Measurements from ENCODE around the gene TTC3. TPM values are rescaled to one million over a fixed set of nuclear protein-coding genes. Genes with fewer than 3 reads are reported as not detected.

The TTC3 gene
- total RNA-seq, 1 experiment from 2014 or later, result 121 TPM

DNA sequence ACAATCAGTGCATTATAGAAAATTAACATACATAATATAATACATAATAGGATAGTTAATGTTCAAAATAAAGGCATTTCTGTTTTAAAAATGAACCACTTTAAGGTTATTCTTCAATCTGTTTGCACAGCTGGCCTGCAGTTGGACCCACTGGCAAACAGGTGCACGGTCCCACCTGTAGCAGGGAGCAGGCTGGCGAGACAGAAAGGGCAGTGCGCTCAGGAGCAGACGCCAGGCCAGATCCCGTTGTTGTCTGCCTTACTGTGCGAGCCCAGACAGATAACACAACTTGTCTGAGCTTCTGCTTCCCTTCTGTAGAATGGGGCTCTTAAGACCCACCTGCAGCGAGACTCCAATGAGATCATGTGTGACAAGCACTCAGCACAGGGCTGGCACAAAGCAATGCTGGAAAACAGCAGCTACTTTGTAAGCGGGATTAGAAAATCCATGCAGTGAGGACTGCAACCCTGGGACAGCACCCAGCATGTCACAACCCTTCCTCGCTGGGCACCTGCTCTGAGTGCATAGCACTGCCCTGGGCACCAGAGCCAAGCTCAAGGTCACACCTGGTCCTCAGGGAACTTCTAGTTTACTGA, 160.6 kb downstream of the TTC3 start:
- intact Hi-C loops (cut with micrococcal nuclease), result no loop called here
- H3F3A ChIP-seq (ENCODE audit: low read length, unreplicated experiment), result no peaks in the 10 kb centered on the region
- H3K4me1 ChIP-seq (ENCODE audit: insufficient read depth, low read length), result no peaks in the 10 kb centered on the region
- no peaks in the 10 kb centered on the region for H3K27me3 ChIP-seq (ENCODE audit: low read length)
- H3K4me3 ChIP-seq (ENCODE audit: low read length), result no peak overlapping the region
- DNase-seq, result no peak
- ChIA-PET POLR2A (ENCODE audit: unreplicated experiment) (no interaction called here), CTCF (no interaction called here)
- no TSS peak for BruUV-seq (replicated peaks)
- no peaks in the 10 kb centered on the region for H4K20me1 ChIP-seq (ENCODE audit: low read length)
- H3K9me2 ChIP-seq (replicated peaks; ENCODE audit: low read length), result no peaks in the 10 kb centered on the region
- H3K9ac ChIP-seq (ENCODE audit: low read length), result no peak overlapping the region
- no peak overlapping the region for H3K4me2 ChIP-seq (ENCODE audit: low read length)
- H3K36me3 ChIP-seq (ENCODE audit: low read depth, low read length), result peaks cover 14% of the 10 kb centered on the region; the same call in 1 of the 2 replicates
- TF ChIP-seq EZH2 (IDR thresholded peaks at IDR 0.05; ENCODE audit: low read length, unreplicated experiment) (no peak), EZH2phosphoT487 (IDR thresholded peaks at IDR 0.05; ENCODE audit: borderline replicate concordance, low read length) (no peak)
- TF ChIP-seq, protein P1, sequence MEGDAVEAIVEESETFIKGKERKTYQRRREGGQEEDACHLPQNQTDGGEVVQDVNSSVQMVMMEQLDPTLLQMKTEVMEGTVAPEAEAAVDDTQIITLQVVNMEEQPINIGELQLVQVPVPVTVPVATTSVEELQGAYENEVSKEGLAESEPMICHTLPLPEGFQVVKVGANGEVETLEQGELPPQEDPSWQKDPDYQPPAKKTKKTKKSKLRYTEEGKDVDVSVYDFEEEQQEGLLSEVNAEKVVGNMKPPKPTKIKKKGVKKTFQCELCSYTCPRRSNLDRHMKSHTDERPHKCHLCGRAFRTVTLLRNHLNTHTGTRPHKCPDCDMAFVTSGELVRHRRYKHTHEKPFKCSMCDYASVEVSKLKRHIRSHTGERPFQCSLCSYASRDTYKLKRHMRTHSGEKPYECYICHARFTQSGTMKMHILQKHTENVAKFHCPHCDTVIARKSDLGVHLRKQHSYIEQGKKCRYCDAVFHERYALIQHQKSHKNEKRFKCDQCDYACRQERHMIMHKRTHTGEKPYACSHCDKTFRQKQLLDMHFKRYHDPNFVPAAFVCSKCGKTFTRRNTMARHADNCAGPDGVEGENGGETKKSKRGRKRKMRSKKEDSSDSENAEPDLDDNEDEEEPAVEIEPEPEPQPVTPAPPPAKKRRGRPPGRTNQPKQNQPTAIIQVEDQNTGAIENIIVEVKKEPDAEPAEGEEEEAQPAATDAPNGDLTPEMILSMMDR (conservative IDR thresholded peaks at IDR 0.05; ENCODE audit: low read depth, low read length), result no peak
- no peak overlapping the region for H2AFZ ChIP-seq (ENCODE audit: low read length)
- ATAC-seq, result no peak
- no peaks in the 10 kb centered on the region for H3K79me2 ChIP-seq (ENCODE audit: low read length)
- H3K27ac ChIP-seq (ENCODE audit: low read length), result no peak overlapping the region
- H3K9me3 ChIP-seq (ENCODE audit: low read length), result no peaks in the 10 kb centered on the region

DNA sequence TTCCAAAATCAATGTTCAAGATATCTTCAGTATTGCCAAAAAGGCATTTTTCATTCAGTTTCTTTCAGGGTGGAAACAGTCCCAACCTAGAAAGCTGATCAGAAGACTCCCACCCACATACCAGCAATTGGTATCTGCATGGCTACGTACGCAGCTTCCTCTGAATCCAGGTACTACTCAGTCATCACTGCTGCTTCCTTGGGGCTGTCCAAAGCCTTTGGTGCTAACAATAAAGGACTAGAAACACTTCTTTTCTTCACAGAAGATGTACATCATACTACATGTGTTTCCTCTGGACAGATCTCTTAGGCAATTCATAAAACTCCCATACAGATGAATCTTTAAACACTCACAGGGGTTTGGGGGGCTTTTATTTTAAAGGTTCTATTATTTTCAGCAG, 164.3 kb downstream of the TTC3 start:
- Histone ChIP-seq H4K20me1 (ENCODE audit: low read length) (no peaks in the 10 kb centered on the region), H3K9ac (ENCODE audit: low read length) (no peak overlapping the region), H3K27ac (ENCODE audit: low read length) (no peak overlapping the region), H3K9me2 (replicated peaks; ENCODE audit: low read length) (no peaks in the 10 kb centered on the region), H3F3A (ENCODE audit: low read length, unreplicated experiment) (no peaks in the 10 kb centered on the region), H3K4me2 (ENCODE audit: low read length) (no peak overlapping the region), H3K9me3 (ENCODE audit: low read length) (no peaks in the 10 kb centered on the region), H3K36me3 (ENCODE audit: low read depth, low read length) (peaks cover 7% of the 10 kb centered on the region; the same call in 1 of the 2 replicates), H3K4me1 (ENCODE audit: insufficient read depth, low read length) (no peaks in the 10 kb centered on the region), H3K27me3 (ENCODE audit: low read length) (no peaks in the 10 kb centered on the region), H3K79me2 (ENCODE audit: low read length) (0 out of 2 replicates have a peak, but pooled peaks cover 7% of the 10 kb centered on the region), H3K4me3 (ENCODE audit: low read length) (no peak overlapping the region), H2AFZ (ENCODE audit: low read length) (no peak overlapping the region)
- intact Hi-C loops (cut with micrococcal nuclease), result no loop called here
- DNase-seq (no peak), ATAC-seq (no peak)
- POLR2A ChIA-PET (ENCODE audit: unreplicated experiment), result interaction anchor here (0.6 kb wide), 1 partner anchor 19 kb away, joined by 4 read pairs; no protein-coding TSS in a partner anchor
- CTCF ChIA-PET, result no interaction called here
- no TSS peak for BruUV-seq (replicated peaks)
- TF ChIP-seq EZH2phosphoT487 (IDR thresholded peaks at IDR 0.05; ENCODE audit: borderline replicate concordance, low read length) (no peak), EZH2 (IDR thresholded peaks at IDR 0.05; ENCODE audit: low read length, unreplicated experiment) (no peak)
- TF ChIP-seq, protein P1 (conservative IDR thresholded peaks at IDR 0.05; ENCODE audit: low read depth, low read length), result no peak

DNA sequence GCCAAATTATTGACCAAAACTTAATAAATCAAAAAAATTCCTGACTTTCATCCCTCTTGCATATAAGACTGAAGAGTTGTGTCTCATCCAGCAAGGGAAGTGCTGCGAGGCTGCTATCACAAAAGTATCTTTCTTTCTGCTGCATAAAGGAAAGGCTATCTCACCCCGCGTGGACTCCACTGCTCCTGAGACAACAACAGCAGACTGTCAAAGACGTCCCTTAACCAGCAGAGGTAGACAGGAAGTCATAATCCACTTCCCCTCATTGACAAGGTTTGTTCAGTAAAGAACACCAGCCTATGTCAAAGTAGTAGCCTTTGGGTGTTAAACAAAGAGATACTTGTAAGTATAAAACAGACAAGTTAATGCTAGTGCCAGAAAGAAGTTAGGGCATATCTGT, 164.7 kb downstream of the TTC3 start:
- Histone ChIP-seq H3K4me1 (ENCODE audit: insufficient read depth, low read length) (no peaks in the 10 kb centered on the region), H2AFZ (ENCODE audit: low read length) (no peak overlapping the region), H3K9me3 (ENCODE audit: low read length) (no peaks in the 10 kb centered on the region), H3K27ac (ENCODE audit: low read length) (no peak overlapping the region), H3K79me2 (ENCODE audit: low read length) (0 out of 2 replicates have a peak, but pooled peaks cover 11% of the 10 kb centered on the region), H3K9ac (ENCODE audit: low read length) (no peak overlapping the region), H4K20me1 (ENCODE audit: low read length) (no peaks in the 10 kb centered on the region), H3K4me2 (ENCODE audit: low read length) (no peak overlapping the region), H3K9me2 (replicated peaks; ENCODE audit: low read length) (no peaks in the 10 kb centered on the region), H3K4me3 (ENCODE audit: low read length) (no peak overlapping the region), H3K27me3 (ENCODE audit: low read length) (no peaks in the 10 kb centered on the region), H3F3A (ENCODE audit: low read length, unreplicated experiment) (no peaks in the 10 kb centered on the region), H3K36me3 (ENCODE audit: low read depth, low read length) (peaks cover 7% of the 10 kb centered on the region; the same call in 1 of the 2 replicates)
- ChIA-PET CTCF (no interaction called here), POLR2A (ENCODE audit: unreplicated experiment) (interaction anchor here (0.6 kb wide), 1 partner anchor 20 kb away, joined by 4 read pairs; no protein-coding TSS in a partner anchor)
- intact Hi-C loops (cut with micrococcal nuclease), result no loop called here
- no peak for DNase-seq
- ATAC-seq, result no peak
- TSS peak; percentile 11 for BruUV-seq (replicated peaks)
- TF ChIP-seq, protein P1 (conservative IDR thresholded peaks at IDR 0.05; ENCODE audit: low read depth, low read length), result no peak
- TF ChIP-seq EZH2 (IDR thresholded peaks at IDR 0.05; ENCODE audit: low read length, unreplicated experiment) (no peak), EZH2phosphoT487 (IDR thresholded peaks at IDR 0.05; ENCODE audit: borderline replicate concordance, low read length) (no peak)
